Loucy (cell line): Measurements from ENCODE around the gene CPA5.

Source experiments
- H2AFZ ChIP-seq: fragments of 200-600 bp; sonication (generic); 2 replicates; pipeline ENCODE4 v1.6.0; 2016; ENCODE audit warnings: antibody characterized with exemption, mild to moderate bottlenecking, low read length, moderate library complexity
- H3F3A ChIP-seq: fragments of 200-600 bp; 2 replicates; pipeline ENCODE4 v1.6.0; 2016; ENCODE audit warnings: antibody characterized with exemption, low read depth, mild to moderate bottlenecking
- H3K27me3 ChIP-seq: fragments of 200-600 bp; sonication (generic); 2 replicates; pipeline ENCODE4 v1.6.1; 2014; ENCODE audit warnings: low read length, mild to moderate bottlenecking; ENCODE audit not compliant: insufficient read depth, poor library complexity, severe bottlenecking
- H3K36me3 ChIP-seq: fragments of 200-600 bp; sonication (generic); 2 replicates; pipeline ENCODE4 v1.6.1; 2016; ENCODE audit warnings: low read length; ENCODE audit not compliant: insufficient read depth
- H3K4me1 ChIP-seq: fragments of 200-600 bp; sonication (generic); 2 replicates; pipeline ENCODE4 v1.5.1; 2014; ENCODE audit warnings: low read length, mild to moderate bottlenecking; ENCODE audit not compliant: insufficient read depth, poor library complexity, severe bottlenecking
- H3K4me2 ChIP-seq: fragments of 200-600 bp; sonication (generic); 2 replicates; pipeline ENCODE4 v1.6.0; 2014; ENCODE audit warnings: antibody characterized with exemption, low read length, low read depth, mild to moderate bottlenecking; ENCODE audit not compliant: poor library complexity, severe bottlenecking
- H3K4me3 ChIP-seq: fragments of 200-600 bp; sonication (generic); 2 replicates; pipeline ENCODE4 v1.5.1; 2014; ENCODE audit warnings: low read length, mild to moderate bottlenecking, mixed read lengths; ENCODE audit not compliant: poor library complexity, severe bottlenecking
- H3K79me2 ChIP-seq: fragments of 200-600 bp; sonication (generic); 2 replicates; pipeline ENCODE4 v1.6.1; 2014; ENCODE audit warnings: low read length; ENCODE audit not compliant: insufficient read depth
- H3K9ac ChIP-seq: fragments of 200-600 bp; sonication (generic); 2 replicates; pipeline ENCODE4 v1.6.0; 2014; ENCODE audit warnings: mild to moderate bottlenecking, low read depth, low read length, moderate library complexity; ENCODE audit not compliant: poor library complexity, severe bottlenecking
- H3K9me2 ChIP-seq: fragments of 200-600 bp; sonication (generic); replicated peaks from 2 replicates; pipeline ENCODE4 v1.6.1; 2016; ENCODE audit warnings: low read depth, low read length, mixed read lengths
- H3K9me3 ChIP-seq: fragments of 200-600 bp; sonication (generic); 2 replicates; pipeline ENCODE4 v1.6.1; 2014; ENCODE audit warnings: mild to moderate bottlenecking, antibody characterized with exemption, low read length, low read depth; ENCODE audit not compliant: insufficient read depth
- H4K20me1 ChIP-seq: fragments of 200-600 bp; sonication (generic); 2 replicates; pipeline ENCODE4 v1.6.0; 2014; ENCODE audit warnings: antibody characterized with exemption, low read length, mild to moderate bottlenecking; ENCODE audit not compliant: insufficient read depth, poor library complexity, severe bottlenecking
- CTCF ChIP-seq: fragments of 200-600 bp; sonication (generic); conservative IDR thresholded peaks from 2 replicates; pipeline ENCODE4 v1.5.1; 2014; ENCODE audit warnings: mild to moderate bottlenecking, antibody characterized with exemption, low read length
- EZH2phosphoT487 ChIP-seq: fragments of 200-600 bp; IDR thresholded peaks from 2 replicates; pipeline ENCODE4 v1.6.1; 2018; ENCODE audit warnings: antibody characterized with exemption, mild to moderate bottlenecking, moderate library complexity, borderline replicate concordance

Gene CPA5

GRCh38 chr7:130332259-130333053 is 12.2 kb upstream of the CPA5 start:
- Histone ChIP-seq H3K4me2 (no peak overlapping the region), H3K36me3 (no peaks in the 10 kb centered on the region), H3F3A (no peaks in the 10 kb centered on the region), H3K9me2 (no peaks in the 10 kb centered on the region), H3K9me3 (no peaks in the 10 kb centered on the region), H3K4me3 (no peak overlapping the region), H2AFZ (no peak overlapping the region), H3K4me1 (no peaks in the 10 kb centered on the region), H3K79me2 (no peaks in the 10 kb centered on the region), H3K9ac (no peak overlapping the region), H4K20me1 (no peaks in the 10 kb centered on the region), H3K27me3 (no peaks in the 10 kb centered on the region)
- TF ChIP-seq EZH2phosphoT487 (no peak), CTCF (no peak)

- no peak for TF ChIP-seq CTCF
- no peak for TF ChIP-seq EZH2phosphoT487
- no peaks in the 10 kb centered on the region for H3K36me3 ChIP-seq
- H3K27me3 ChIP-seq = no peaks in the 10 kb centered on the region
- no peak overlapping the region for H3K4me3 ChIP-seq
- H3K9ac ChIP-seq = no peak overlapping the region
- H3K9me2 ChIP-seq = no peaks in the 10 kb centered on the region
- H3K9me3 ChIP-seq = no peaks in the 10 kb centered on the region
- no peaks in the 10 kb centered on the region for H3K79me2 ChIP-seq
- H4K20me1 ChIP-seq = no peaks in the 10 kb centered on the region
- no peak overlapping the region for H2AFZ ChIP-seq
- no peak overlapping the region for H3K4me2 ChIP-seq
- no peaks in the 10 kb centered on the region for H3F3A ChIP-seq
- H3K4me1 ChIP-seq = no peaks in the 10 kb centered on the region
Observed at GRCh38 chr7:130333832-130334231, 10.8 kb upstream of the CPA5 start.

GRCh38 chr7:130334274-130334673 is 10.3 kb upstream of the CPA5 start:
- TF ChIP-seq EZH2phosphoT487 (no peak), CTCF (no peak)
- no peaks in the 10 kb centered on the region for H3K79me2 ChIP-seq
- H3K4me1 ChIP-seq = no peaks in the 10 kb centered on the region
- no peaks in the 10 kb centered on the region for H3F3A ChIP-seq
- no peak overlapping the region for H3K9ac ChIP-seq
- no peak overlapping the region for H3K4me3 ChIP-seq
- H4K20me1 ChIP-seq = no peaks in the 10 kb centered on the region
- no peak overlapping the region for H2AFZ ChIP-seq
- no peak overlapping the region for H3K4me2 ChIP-seq
- H3K27me3 ChIP-seq = no peaks in the 10 kb centered on the region
- no peaks in the 10 kb centered on the region for H3K9me3 ChIP-seq
- no peaks in the 10 kb centered on the region for H3K9me2 ChIP-seq
- H3K36me3 ChIP-seq = no peaks in the 10 kb centered on the region
